IMR-90 (cell line): Measurements from ENCODE around the gene CRISPLD2. TPM values are rescaled to one million over a fixed set of nuclear protein-coding genes. Genes with fewer than 3 reads are reported as not detected.

Experiments used
- ATAC-seq: fragments of 200-7000 bp; cut with Tn5 transposase; 2 replicates; pipeline ENCODE4 v1.9.1; 2020; ENCODE audit warnings: low read depth, mild to moderate bottlenecking, moderate library complexity
- BruUV-seq: library from RNA; stranded (reverse); fragments of 400-500 nt; replicated peaks from 2 replicates; lab custom pipeline; 2021; lab: Mats Ljungman, UMichigan
- CTCF ChIA-PET: fragments of 300-600 bp; formaldehyde crosslinking; extraction: SDS; loops from one replicate; lab custom pipeline; 2021; ENCODE audit warnings: antibody characterized with exemption; lab: Yijun Ruan, JAX
- POLR2A ChIA-PET: fragments of 300-600 bp; sonication (Branson Sonifier 250); formaldehyde crosslinking; loops from one replicate; lab custom pipeline; 2022; ENCODE audit warnings: antibody characterized with exemption; ENCODE audit not compliant: unreplicated experiment; lab: Charles Lee
- DNase-seq: peaks from one replicate; pipeline ENCODE4 v3.0.0; 2013
- H2AFZ ChIP-seq: replicated peaks from 2 replicates; pipeline ENCODE3; 2013; ENCODE audit warnings: low read length, mild to moderate bottlenecking; ENCODE audit not compliant: poor library complexity
- H2AK5ac ChIP-seq: 2 replicates; pipeline ENCODE4 v1.6.1; 2013; ENCODE audit warnings: low read depth, low read length, inconsistent platforms
- H2AK9ac ChIP-seq: replicated peaks from 2 replicates; pipeline ENCODE3; 2013; ENCODE audit warnings: mild to moderate bottlenecking, low read depth, low read length, moderate library complexity; ENCODE audit not compliant: poor library complexity
- H2BK120ac ChIP-seq: 2 replicates; pipeline ENCODE4 v1.6.1; 2013; ENCODE audit warnings: low read depth, low read length, inconsistent platforms
- H2BK15ac ChIP-seq: 3 replicates; pipeline ENCODE4 v1.6.1; 2013; ENCODE audit warnings: low read depth, low read length, inconsistent platforms
- H2BK20ac ChIP-seq: 2 replicates; pipeline ENCODE4 v1.6.1; 2013; ENCODE audit warnings: low read depth, mild to moderate bottlenecking, inconsistent platforms, low read length, moderate library complexity
- H2BK5ac ChIP-seq: 2 replicates; pipeline ENCODE4 v1.6.1; 2013; ENCODE audit warnings: mild to moderate bottlenecking, low read depth, low read length, inconsistent platforms; ENCODE audit not compliant: poor library complexity, severe bottlenecking
- H3K14ac ChIP-seq: replicated peaks from 2 replicates; pipeline ENCODE4 v1.6.1; 2013; ENCODE audit warnings: low read depth, low read length, inconsistent platforms
- H3K18ac ChIP-seq: 2 replicates; pipeline ENCODE4 v1.6.1; 2013; ENCODE audit warnings: low read depth, low read length, control low read depth
- H3K23ac ChIP-seq: 2 replicates; pipeline ENCODE4 v1.6.1; 2013; ENCODE audit warnings: low read depth, low read length, inconsistent platforms
- H3K27ac ChIP-seq: 2 replicates; pipeline ENCODE4 v1.5.1; 2013; ENCODE audit warnings: mild to moderate bottlenecking, control low read depth, low read length; ENCODE audit not compliant: insufficient read depth
- H3K27me3 ChIP-seq: 2 replicates; pipeline ENCODE4 v1.6.1; 2013; ENCODE audit warnings: low read length; ENCODE audit not compliant: control insufficient read depth, insufficient read depth
- H3K36me3 ChIP-seq: 2 replicates; pipeline ENCODE4 v1.6.1; 2013; ENCODE audit warnings: low read length, mixed read lengths; ENCODE audit not compliant: control insufficient read depth, insufficient read depth
- H3K4ac ChIP-seq: 2 replicates; pipeline ENCODE4 v1.6.1; 2013; ENCODE audit warnings: low read depth, low read length, inconsistent platforms
- H3K4me1 ChIP-seq: 2 replicates; pipeline ENCODE4 v1.6.1; 2013; ENCODE audit warnings: low read length, mixed read lengths; ENCODE audit not compliant: control insufficient read depth, insufficient read depth
- H3K4me2 ChIP-seq: 2 replicates; pipeline ENCODE4 v1.6.1; 2013; ENCODE audit warnings: low read depth, mild to moderate bottlenecking, control low read depth, low read length, moderate library complexity
- H3K4me3 ChIP-seq: 2 replicates; pipeline ENCODE4 v1.5.1; 2013; ENCODE audit warnings: low read depth, mild to moderate bottlenecking, control low read depth, low read length, moderate library complexity; ENCODE audit not compliant: insufficient read depth
- H3K56ac ChIP-seq: 2 replicates; pipeline ENCODE4 v1.6.1; 2013; ENCODE audit warnings: low read length, inconsistent platforms; ENCODE audit not compliant: insufficient read depth; ENCODE audit errors: extremely low read depth
- H3K79me1 ChIP-seq, 2 experiments: 2 replicates each; pipeline ENCODE4 v1.6.1; 2013; ENCODE audit warnings: low read length in 2 of 2, inconsistent platforms in 1 of 2, low read depth in 1 of 2
- H3K9ac ChIP-seq: 2 replicates; pipeline ENCODE4 v1.6.1; 2013; ENCODE audit warnings: low read depth, low read length, control low read depth
- H3K9me1 ChIP-seq: 2 replicates; pipeline ENCODE4 v1.6.1; 2013; ENCODE audit warnings: low read length, inconsistent platforms; ENCODE audit not compliant: insufficient read depth
- H3K9me3 ChIP-seq: 2 replicates; pipeline ENCODE4 v1.6.1; 2013; ENCODE audit warnings: low read length; ENCODE audit not compliant: control insufficient read depth, insufficient read depth
- H4K20me1 ChIP-seq: 2 replicates; pipeline ENCODE4 v1.6.1; 2013; ENCODE audit warnings: low read length, inconsistent platforms; ENCODE audit not compliant: insufficient read depth
- H4K5ac ChIP-seq: 2 replicates; pipeline ENCODE4 v1.6.1; 2013; ENCODE audit warnings: mild to moderate bottlenecking, low read depth, low read length, control low read depth
- H4K8ac ChIP-seq, 2 experiments: 2 replicates each; pipeline ENCODE4 v1.6.1; 2013; ENCODE audit warnings: low read depth in 2 of 2, low read length in 2 of 2, control low read depth in 1 of 2, inconsistent platforms in 1 of 2
- H4K91ac ChIP-seq: 2 replicates; pipeline ENCODE4 v1.6.1; 2013; ENCODE audit warnings: low read depth, low read length, inconsistent platforms; ENCODE audit not compliant: insufficient read depth
- BHLHE40 ChIP-seq: fragments of 150-350 bp; IDR thresholded peaks from 2 replicates; pipeline ENCODE4 v1.6.1; 2016; ENCODE audit warnings: mild to moderate bottlenecking, low read depth, low read length
- CHD1 ChIP-seq: IDR thresholded peaks from 2 replicates; pipeline ENCODE4 v1.6.1; 2012; ENCODE audit warnings: low read depth, low read length, improper control_type of control experiment
- FOS ChIP-seq: fragments of 150-350 bp; IDR thresholded peaks from 2 replicates; pipeline ENCODE4 v1.6.1; 2016; ENCODE audit warnings: low read depth, low read length
- MAFK ChIP-seq: IDR thresholded peaks from 2 replicates; pipeline ENCODE4 v1.6.1; 2012; ENCODE audit warnings: low read depth, low read length, improper control_type of control experiment
- MAZ ChIP-seq: IDR thresholded peaks from 2 replicates; pipeline ENCODE4 v1.6.1; 2012; ENCODE audit warnings: low read depth, mild to moderate bottlenecking, low read length, improper control_type of control experiment, moderate library complexity, borderline replicate concordance
- MXI1 ChIP-seq: IDR thresholded peaks from 2 replicates; pipeline ENCODE4 v1.6.1; 2012; ENCODE audit warnings: low read depth, mild to moderate bottlenecking, low read length, moderate library complexity, borderline replicate concordance
- NFE2L2 ChIP-seq: fragments of 150-350 bp; IDR thresholded peaks from 2 replicates; pipeline ENCODE4 v1.6.1; 2016; ENCODE audit warnings: low read depth, mild to moderate bottlenecking, low read length
- POLR2A ChIP-seq: IDR thresholded peaks from 2 replicates; pipeline ENCODE4 v1.6.1; 2012; ENCODE audit warnings: mild to moderate bottlenecking, low read depth, low read length
- RAD21 ChIP-seq: IDR thresholded peaks from 2 replicates; pipeline ENCODE4 v1.6.1; 2012; ENCODE audit warnings: low read length, improper control_type of control experiment
- RCOR1 ChIP-seq: IDR thresholded peaks from 2 replicates; pipeline ENCODE4 v1.6.1; 2012; ENCODE audit warnings: mild to moderate bottlenecking, low read length, improper control_type of control experiment; ENCODE audit not compliant: insufficient replicate concordance
- RFX5 ChIP-seq: IDR thresholded peaks from 2 replicates; pipeline ENCODE4 v1.8.0; 2012; ENCODE audit warnings: low read depth, mild to moderate bottlenecking, low read length, moderate library complexity
- SMC3 ChIP-seq: fragments of 150-350 bp; IDR thresholded peaks from 2 replicates; pipeline ENCODE4 v1.6.1; 2016; ENCODE audit warnings: low read depth, mild to moderate bottlenecking, antibody characterized with exemption, low read length, moderate library complexity
- USF2 ChIP-seq: fragments of 150-350 bp; IDR thresholded peaks from 2 replicates; pipeline ENCODE4 v1.6.1; 2017; ENCODE audit warnings: mild to moderate bottlenecking, antibody characterized with exemption, low read length, low read depth
- WGBS, 2 experiments: methylation state at CpG; one replicate each; pipeline versions ENCODE4 v1.1.5 to v1.1.7; 2013; ENCODE audit warnings: missing lambda C conversion rate in 2 of 2; ENCODE audit not compliant: insufficient read length in 1 of 2; ENCODE audit errors: extremely low coverage in 2 of 2; 5-methylcytosine and 5-hydroxymethylcytosine counted together
- dilution Hi-C: fragments of 300-500 bp; cut with HindIII; formaldehyde crosslinking; loops from one replicate; pipeline ENCODE4 v1.14.3; 2018; ENCODE audit warnings: low sequenced_read_pairs; ENCODE audit not compliant: unreplicated experiment
- in situ Hi-C: fragments of 300-500 bp; cut with MboI; formaldehyde crosslinking; loops from 3 replicates; pipeline ENCODE4 v1.14.3; 2019; ENCODE audit warnings: low sequenced_read_pairs, inconsistent platforms, mixed read lengths
- intact Hi-C: fragments of 100-400 bp; cut with micrococcal nuclease; formaldehyde crosslinking; loops from 2 replicates; pipeline ENCODE4 v1.10.0; 2022
- polyA plus RNA-seq, 3 experiments: library from polyadenylated mRNA; depleted of rRNA; stranded (reverse); fragments of >200 nt; gene quantifications; 2 replicates each; pipeline ENCODE4 v1.2.3, GENCODE V29; 2012; ENCODE audit warnings: low replicate concordance in 1 of 3
- total RNA-seq: library from RNA; depleted of rRNA; stranded (reverse); fragments of >200 nt; gene quantifications from 2 replicates; pipeline ENCODE4 v1.2.3, GENCODE V29; 2012
- TF ChIP-seq, protein P1 (sequence below): fragments of 150-350 bp; IDR thresholded peaks from 2 replicates; pipeline ENCODE4 v1.6.1; 2016; ENCODE audit warnings: low read depth, mild to moderate bottlenecking, low read length, moderate library complexity, borderline replicate concordance
- TF ChIP-seq, protein P2 (sequence below): conservative IDR thresholded peaks from 2 replicates; pipeline ENCODE4 v1.5.1; 2012; ENCODE audit warnings: mild to moderate bottlenecking, low read depth, low read length, improper control_type of control experiment

CRISPLD2 gene
- total and polyA plus RNA-seq, 2 of the 4 experiments (the other 2 are of a cell fraction) = 23.1 to 37.5 TPM

DNA sequence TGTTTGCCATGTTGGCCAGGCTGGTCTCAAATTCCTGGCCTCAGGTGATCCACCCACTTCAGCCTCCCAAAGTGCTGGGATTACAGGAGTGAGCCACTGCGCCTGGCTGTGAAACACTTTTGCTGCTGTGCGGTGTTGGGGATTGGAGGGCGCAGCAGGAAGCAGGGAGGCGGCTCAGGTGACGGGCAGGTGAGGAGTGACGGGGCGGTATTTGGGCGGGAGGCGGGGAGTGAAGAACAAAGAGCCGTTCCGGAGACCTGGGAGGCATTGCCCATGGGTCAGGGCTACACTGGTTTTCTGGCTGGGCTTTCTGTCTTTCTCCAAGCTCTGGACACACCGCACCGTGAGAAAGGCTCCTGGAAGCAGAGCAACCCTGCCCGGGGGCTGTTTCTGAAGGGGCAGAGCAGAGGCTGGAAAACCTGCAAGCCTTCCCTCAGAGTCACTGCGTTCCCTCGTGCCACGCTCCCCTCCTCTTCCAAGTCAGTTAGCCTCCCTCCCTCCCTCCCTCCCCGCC, 22.1 kb downstream of the CRISPLD2 start:
- ATAC-seq = no peak
- H3K4me2 ChIP-seq = no peak overlapping the region
- POLR2A ChIA-PET = no interaction called here

More for the DNA sequence above, 22.1 kb downstream of the CRISPLD2 start:
- no peak overlapping the region for H3K56ac ChIP-seq
- no peak overlapping the region for H3K14ac ChIP-seq
- CTCF ChIA-PET = no interaction called here
- peak overlapping the region; percentile 9 for H2AK9ac ChIP-seq
- peaks cover 53% of the 10 kb centered on the region for H3K36me3 ChIP-seq
- TF ChIP-seq SMC3 = no peak
- TF ChIP-seq, protein P1, sequence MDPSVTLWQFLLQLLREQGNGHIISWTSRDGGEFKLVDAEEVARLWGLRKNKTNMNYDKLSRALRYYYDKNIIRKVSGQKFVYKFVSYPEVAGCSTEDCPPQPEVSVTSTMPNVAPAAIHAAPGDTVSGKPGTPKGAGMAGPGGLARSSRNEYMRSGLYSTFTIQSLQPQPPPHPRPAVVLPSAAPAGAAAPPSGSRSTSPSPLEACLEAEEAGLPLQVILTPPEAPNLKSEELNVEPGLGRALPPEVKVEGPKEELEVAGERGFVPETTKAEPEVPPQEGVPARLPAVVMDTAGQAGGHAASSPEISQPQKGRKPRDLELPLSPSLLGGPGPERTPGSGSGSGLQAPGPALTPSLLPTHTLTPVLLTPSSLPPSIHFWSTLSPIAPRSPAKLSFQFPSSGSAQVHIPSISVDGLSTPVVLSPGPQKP = no peak
- TF ChIP-seq USF2 = no peak
- no peak for TF ChIP-seq POLR2A
- no peak for TF ChIP-seq MAFK
- TF ChIP-seq NFE2L2 = no peak
- no peak for TF ChIP-seq BHLHE40
- TF ChIP-seq, protein P2, sequence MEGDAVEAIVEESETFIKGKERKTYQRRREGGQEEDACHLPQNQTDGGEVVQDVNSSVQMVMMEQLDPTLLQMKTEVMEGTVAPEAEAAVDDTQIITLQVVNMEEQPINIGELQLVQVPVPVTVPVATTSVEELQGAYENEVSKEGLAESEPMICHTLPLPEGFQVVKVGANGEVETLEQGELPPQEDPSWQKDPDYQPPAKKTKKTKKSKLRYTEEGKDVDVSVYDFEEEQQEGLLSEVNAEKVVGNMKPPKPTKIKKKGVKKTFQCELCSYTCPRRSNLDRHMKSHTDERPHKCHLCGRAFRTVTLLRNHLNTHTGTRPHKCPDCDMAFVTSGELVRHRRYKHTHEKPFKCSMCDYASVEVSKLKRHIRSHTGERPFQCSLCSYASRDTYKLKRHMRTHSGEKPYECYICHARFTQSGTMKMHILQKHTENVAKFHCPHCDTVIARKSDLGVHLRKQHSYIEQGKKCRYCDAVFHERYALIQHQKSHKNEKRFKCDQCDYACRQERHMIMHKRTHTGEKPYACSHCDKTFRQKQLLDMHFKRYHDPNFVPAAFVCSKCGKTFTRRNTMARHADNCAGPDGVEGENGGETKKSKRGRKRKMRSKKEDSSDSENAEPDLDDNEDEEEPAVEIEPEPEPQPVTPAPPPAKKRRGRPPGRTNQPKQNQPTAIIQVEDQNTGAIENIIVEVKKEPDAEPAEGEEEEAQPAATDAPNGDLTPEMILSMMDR = no peak
- TF ChIP-seq FOS = no peak
- no peak for TF ChIP-seq RFX5
- no peak for TF ChIP-seq RCOR1
- no peak for TF ChIP-seq RAD21
- no peak for TF ChIP-seq MXI1
- TF ChIP-seq CHD1 = no peak
- no peak for TF ChIP-seq MAZ
- peak overlapping the region; percentile 13 for H3K4ac ChIP-seq
- no peak for DNase-seq
- intact Hi-C loops = no loop called here
- no peak overlapping the region for H3K23ac ChIP-seq
- dilution Hi-C loops = no loop called here
- peak overlapping the region; percentile 26; the same call in 1 of the 2 replicates for H2BK120ac ChIP-seq
- no peak overlapping the region for H4K8ac ChIP-seq
- H3K27ac ChIP-seq = no peak overlapping the region
- no peak overlapping the region for H2BK5ac ChIP-seq
- H3K9me3 ChIP-seq = no peaks in the 10 kb centered on the region
- peaks cover 3% of the 10 kb centered on the region; the same call in 1 of the 2 replicates for H4K20me1 ChIP-seq
- no TSS peak for BruUV-seq
- no peaks in the 10 kb centered on the region for H3K27me3 ChIP-seq
- H4K91ac ChIP-seq = no peak overlapping the region
- no peak overlapping the region for H3K9ac ChIP-seq
- no peak overlapping the region for H2AFZ ChIP-seq
- peaks cover 24% of the 10 kb centered on the region for H3K9me1 ChIP-seq
- in situ Hi-C loops = no loop called here
- no peak overlapping the region for H3K4me3 ChIP-seq
- H2AK5ac ChIP-seq = peak overlapping the region; percentile 51
- H3K4me1 ChIP-seq = peaks cover 25% of the 10 kb centered on the region
- H4K5ac ChIP-seq = no peak overlapping the region
- H3K79me1 ChIP-seq = peaks cover 17 to 54% of the 10 kb centered on the region in 2 experiments; a peak in 3 of 4 replicates
- no peak overlapping the region for H2BK20ac ChIP-seq
- no peak overlapping the region for H3K18ac ChIP-seq
- no peak overlapping the region for H2BK15ac ChIP-seq
- WGBS, 2 experiments = 86% methylated on average over 12 of the region's 18 CpGs; no CpG with 5 or more reads in 1 of the 2 experiments
